Neural progenitor cell (in vitro differentiated cells): Measurements from ENCODE around the gene ZNF639. TPM values are rescaled to one million over a fixed set of nuclear protein-coding genes. Genes with fewer than 3 reads are reported as not detected.

ENCODE experiments used
- DNase-seq: peaks from one replicate; pipeline ENCODE4 v3.0.0-alpha.2; 2016; ENCODE audit warnings: low spot score
- H2AFZ ChIP-seq: fragments of 200-600 bp; sonication (generic); replicated peaks from 2 replicates; pipeline ENCODE4 v1.6.1; 2016; ENCODE audit warnings: antibody characterized with exemption
- H3F3A ChIP-seq: fragments of 200-600 bp; sonication (generic); 2 replicates; pipeline ENCODE4 v1.6.1; 2016; ENCODE audit warnings: antibody characterized with exemption, low read depth
- H3K27ac ChIP-seq: fragments of 200-600 bp; sonication (generic); 2 replicates; pipeline ENCODE4 v1.5.1; 2016; ENCODE audit warnings: mild to moderate bottlenecking
- H3K27me3 ChIP-seq: fragments of 200-600 bp; sonication (generic); 2 replicates; pipeline ENCODE4 v1.6.1; 2016; ENCODE audit warnings: mild to moderate bottlenecking, moderate library complexity
- H3K36me3 ChIP-seq: fragments of 200-600 bp; sonication (generic); 2 replicates; pipeline ENCODE4 v1.5.1; 2016
- H3K4me1 ChIP-seq: fragments of 200-600 bp; sonication (generic); 2 replicates; pipeline ENCODE4 v1.6.1; 2016; ENCODE audit warnings: mixed run types
- H3K4me2 ChIP-seq: fragments of 200-600 bp; sonication (generic); 2 replicates; pipeline ENCODE4 v1.6.1; 2016
- H3K4me3 ChIP-seq: fragments of 200-600 bp; sonication (generic); 2 replicates; pipeline ENCODE4 v1.5.1; 2016
- H3K79me2 ChIP-seq: fragments of 200-600 bp; sonication (generic); 2 replicates; pipeline ENCODE4 v1.6.1; 2016; ENCODE audit warnings: low read depth
- H3K9ac ChIP-seq: fragments of 200-600 bp; sonication (generic); 2 replicates; pipeline ENCODE4 v1.6.1; 2016
- H3K9me3 ChIP-seq: fragments of 200-600 bp; sonication (generic); 2 replicates; pipeline ENCODE4 v1.5.1; 2016; ENCODE audit warnings: low read depth
- H4K20me1 ChIP-seq: fragments of 200-600 bp; sonication (generic); 2 replicates; pipeline ENCODE4 v1.6.1; 2016; ENCODE audit warnings: low read depth
- H3K27ac Mint-ChIP-seq: 3 replicates; pipeline ENCODE4 v1.8.0; 2021; ENCODE audit warnings: mixed read lengths
- H3K27me3 Mint-ChIP-seq: 2 replicates; pipeline ENCODE4 v1.8.0; 2022; ENCODE audit warnings: low read depth, mild to moderate bottlenecking, inconsistent platforms, moderate library complexity, mixed read lengths; ENCODE audit not compliant: insufficient read depth
- H3K36me3 Mint-ChIP-seq: 3 replicates; pipeline ENCODE4 v1.8.0; 2021; ENCODE audit warnings: mixed read lengths
- H3K4me1 Mint-ChIP-seq: 3 replicates; pipeline ENCODE4 v1.8.0; 2021; ENCODE audit warnings: mixed read lengths
- H3K4me3 Mint-ChIP-seq: 3 replicates; pipeline ENCODE4 v1.8.0; 2021; ENCODE audit warnings: mild to moderate bottlenecking, moderate library complexity, mixed read lengths
- H3K9me3 Mint-ChIP-seq: 3 replicates; pipeline ENCODE4 v1.8.0; 2020; ENCODE audit warnings: mixed read lengths
- CTCF ChIP-seq: fragments of 200-600 bp; sonication (generic); IDR thresholded peaks from 2 replicates; pipeline ENCODE4 v1.5.1; 2017; ENCODE audit warnings: antibody characterized with exemption, mild to moderate bottlenecking
- EZH2 ChIP-seq: fragments of 200-600 bp; sonication (generic); IDR thresholded peaks from 2 replicates; pipeline ENCODE4 v1.6.1; 2017; ENCODE audit warnings: antibody characterized with exemption, mild to moderate bottlenecking, moderate library complexity
- EZH2phosphoT487 ChIP-seq: fragments of 200-600 bp; sonication (generic); IDR thresholded peaks from 2 replicates; pipeline ENCODE4 v1.6.1; 2017; ENCODE audit warnings: antibody characterized with exemption
- total RNA-seq: library from RNA; depleted of rRNA; stranded (reverse); fragments of >200 nt; gene quantifications from 2 replicates; pipeline ENCODE4 v1.2.3, GENCODE V29; 2015; ENCODE audit warnings: low replicate concordance

The ZNF639 gene
- total RNA-seq, 1 donor from 2014 or later: 107 TPM

DNA sequence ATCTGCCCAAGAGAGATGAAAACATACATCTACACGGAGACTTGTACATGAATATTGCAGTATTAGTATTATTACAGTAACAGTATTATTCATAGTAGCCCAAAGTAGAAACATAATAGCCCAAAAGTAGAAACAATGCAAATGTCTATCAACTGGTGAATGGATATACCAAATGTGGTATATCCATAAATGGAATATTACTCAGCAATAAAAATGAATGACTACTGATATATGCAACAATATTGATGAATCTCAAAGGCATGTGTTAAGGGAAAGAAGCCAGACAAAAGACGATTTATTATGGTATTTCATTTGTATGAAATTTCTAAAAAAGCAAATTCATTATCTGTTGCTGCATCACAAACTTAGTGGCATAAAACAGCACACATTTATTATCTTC, 23.5 kb upstream of the ZNF639 start:
- Mint-ChIP-seq H3K36me3 (no peaks in the 10 kb centered on the region), H3K4me3 (no peak overlapping the region), H3K9me3 (peaks cover 7% of the 10 kb centered on the region), H3K27me3 (peaks cover 3% of the 10 kb centered on the region), H3K4me1 (no peaks in the 10 kb centered on the region), H3K27ac (no peak overlapping the region)
- H3K9me3 ChIP-seq: no peaks in the 10 kb centered on the region
- no peaks in the 10 kb centered on the region for H3K36me3 ChIP-seq
- no peak for TF ChIP-seq EZH2
- no peak for TF ChIP-seq EZH2phosphoT487
- TF ChIP-seq CTCF: no peak
- DNase-seq: no peak
- H3K79me2 ChIP-seq: no peaks in the 10 kb centered on the region
- no peak overlapping the region for H3K27ac ChIP-seq
- no peak overlapping the region for H3K4me3 ChIP-seq
- no peak overlapping the region for H2AFZ ChIP-seq
- no peaks in the 10 kb centered on the region for H3K4me1 ChIP-seq
- no peak overlapping the region for H3K4me2 ChIP-seq
- no peaks in the 10 kb centered on the region for H3F3A ChIP-seq
- H3K9ac ChIP-seq: no peak overlapping the region
- H4K20me1 ChIP-seq: no peaks in the 10 kb centered on the region
- no peaks in the 10 kb centered on the region for H3K27me3 ChIP-seq

DNA sequence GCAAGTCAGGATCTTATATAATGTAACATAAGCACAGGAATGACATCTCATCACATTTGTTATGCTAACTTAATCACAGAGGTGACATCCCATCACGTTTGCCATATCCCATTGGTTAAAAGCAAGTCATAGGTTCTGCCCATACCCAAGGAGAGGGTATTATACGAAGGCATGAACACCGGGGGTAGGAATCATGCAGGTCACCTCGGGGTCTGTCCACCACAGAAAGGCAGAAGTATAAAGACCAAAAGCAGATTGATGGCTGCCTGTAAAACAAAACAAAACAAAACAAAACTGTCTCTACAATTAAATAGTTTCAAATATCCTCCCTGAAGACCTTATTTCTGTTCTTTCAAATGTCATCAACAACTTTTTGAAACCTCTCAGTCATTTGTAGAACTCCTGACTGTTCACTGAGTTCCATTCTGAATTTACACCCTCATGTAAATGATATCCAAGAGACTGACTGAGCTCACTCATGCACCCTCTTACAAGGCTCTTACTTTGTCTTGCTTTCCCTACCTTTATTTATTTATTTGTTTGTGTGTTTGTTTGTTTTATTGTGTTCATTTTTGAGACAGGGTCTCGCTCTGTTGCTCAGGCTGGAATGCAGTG, 22.7 kb upstream of the ZNF639 start:
- H3K79me2 ChIP-seq: no peaks in the 10 kb centered on the region
- no peaks in the 10 kb centered on the region for H3K36me3 ChIP-seq
- DNase-seq: no peak
- no peak overlapping the region for H3K9ac ChIP-seq
- H3K4me1 Mint-ChIP-seq: no peaks in the 10 kb centered on the region
- peaks cover 7% of the 10 kb centered on the region for H3K9me3 Mint-ChIP-seq
- H3K36me3 Mint-ChIP-seq: no peaks in the 10 kb centered on the region
- no peaks in the 10 kb centered on the region for H3K27me3 ChIP-seq
- H4K20me1 ChIP-seq: no peaks in the 10 kb centered on the region
- no peaks in the 10 kb centered on the region for H3F3A ChIP-seq
- TF ChIP-seq CTCF: no peak
- TF ChIP-seq EZH2: no peak
- no peak for TF ChIP-seq EZH2phosphoT487
- no peak overlapping the region for H2AFZ ChIP-seq
- no peak overlapping the region for H3K27ac Mint-ChIP-seq
- H3K9me3 ChIP-seq: no peaks in the 10 kb centered on the region
- H3K27me3 Mint-ChIP-seq: peaks cover 3% of the 10 kb centered on the region
- H3K27ac ChIP-seq: no peak overlapping the region
- no peak overlapping the region for H3K4me3 ChIP-seq
- no peak overlapping the region for H3K4me2 ChIP-seq
- no peak overlapping the region for H3K4me3 Mint-ChIP-seq
- H3K4me1 ChIP-seq: peaks cover 3% of the 10 kb centered on the region

DNA sequence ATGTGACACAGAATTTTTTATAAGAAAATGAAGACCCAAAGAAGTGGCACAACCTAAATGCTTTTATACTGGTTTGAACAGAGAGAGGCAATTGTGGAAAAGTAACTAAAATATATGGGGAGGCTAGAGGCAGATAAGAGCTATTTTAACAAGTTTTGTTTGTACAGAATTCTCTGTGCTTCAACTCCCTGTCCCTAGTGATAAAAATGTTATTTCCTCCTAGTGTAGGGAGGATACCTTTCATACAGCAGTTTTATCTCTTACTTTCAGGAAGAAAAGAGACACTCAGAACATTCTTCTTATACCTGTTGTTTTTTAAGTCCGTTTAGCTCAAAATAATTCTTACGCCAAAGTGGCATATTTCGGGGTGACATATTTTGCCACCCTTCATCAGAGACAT, 21.2 kb upstream of the ZNF639 start:
- Histone ChIP-seq H3K4me1 (peaks cover 3% of the 10 kb centered on the region), H3K27ac (no peak overlapping the region), H3K4me3 (no peak overlapping the region), H3K9me3 (no peaks in the 10 kb centered on the region), H4K20me1 (no peaks in the 10 kb centered on the region), H3F3A (no peaks in the 10 kb centered on the region), H3K36me3 (no peaks in the 10 kb centered on the region), H3K4me2 (no peak overlapping the region), H3K79me2 (no peaks in the 10 kb centered on the region), H3K9ac (no peak overlapping the region), H3K27me3 (no peaks in the 10 kb centered on the region), H2AFZ (no peak overlapping the region)
- Mint-ChIP-seq H3K4me3 (no peak overlapping the region), H3K4me1 (no peaks in the 10 kb centered on the region), H3K27ac (no peak overlapping the region), H3K36me3 (no peaks in the 10 kb centered on the region), H3K27me3 (peaks cover 3% of the 10 kb centered on the region), H3K9me3 (peaks cover 7% of the 10 kb centered on the region)
- no peak for DNase-seq
- TF ChIP-seq EZH2 (no peak), CTCF (no peak), EZH2phosphoT487 (no peak)
